Limb (tissue), 2 donors: ENCODE data around the gene JUP.
"Not testable (repeated sequence)": the region's sequence is repeated elsewhere in the genome, so short reads cannot be mapped to it uniquely, and the experiment has no call there.

ENCODE experiments used
- DNase-seq, 2 donors: peaks; one replicate each; pipeline ENCODE4 v3.0.0-alpha.2; 2016; ENCODE audit errors: extremely low spot score in 2 of 2

The JUP gene

DNA sequence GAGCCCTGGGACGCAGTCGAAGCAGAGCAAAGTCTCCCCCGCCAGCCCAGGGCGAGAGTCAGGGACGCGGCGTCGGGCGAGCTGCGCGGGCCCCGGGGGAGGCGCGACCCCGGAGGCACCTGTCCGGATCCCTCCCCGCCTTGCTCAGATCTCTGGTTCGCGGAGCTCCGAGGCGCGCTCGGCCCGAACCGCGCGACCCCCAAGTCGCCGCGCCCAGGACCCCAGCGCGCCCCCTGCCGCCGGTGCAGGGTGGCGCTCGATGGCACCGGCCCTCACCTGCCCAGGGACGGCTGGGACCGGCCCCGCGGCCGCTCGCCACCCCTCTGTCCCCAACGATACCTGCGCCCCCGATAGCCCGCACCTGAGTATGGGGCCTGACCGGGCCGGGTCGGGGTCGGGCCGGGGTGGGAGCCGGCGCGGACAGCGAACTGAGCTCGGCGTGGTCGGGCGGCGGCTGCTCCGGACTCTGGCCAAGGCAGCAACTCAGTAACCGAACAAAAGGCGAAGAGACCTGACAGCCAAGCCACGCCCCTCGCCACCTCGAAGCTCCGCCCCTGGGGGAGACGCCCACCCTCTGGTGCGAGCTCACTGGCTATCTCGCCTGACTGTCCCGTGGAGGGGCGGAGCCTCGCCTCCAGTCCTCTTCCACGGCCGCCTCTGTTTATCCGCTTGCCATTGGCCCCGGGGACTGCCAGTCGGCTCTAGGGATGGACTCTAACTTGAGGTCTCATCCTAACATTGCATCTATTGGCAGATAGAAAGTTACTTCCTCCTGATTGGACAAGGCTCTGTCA, at the start of gene JUP:
Gene JUP (minus strand): TSS at position 485 of the 794 bp plus-strand sequence. CDS start 14,857 bp downstream, outside the sequence.
- peak; percentile 95 to 99 for DNase-seq

DNA sequence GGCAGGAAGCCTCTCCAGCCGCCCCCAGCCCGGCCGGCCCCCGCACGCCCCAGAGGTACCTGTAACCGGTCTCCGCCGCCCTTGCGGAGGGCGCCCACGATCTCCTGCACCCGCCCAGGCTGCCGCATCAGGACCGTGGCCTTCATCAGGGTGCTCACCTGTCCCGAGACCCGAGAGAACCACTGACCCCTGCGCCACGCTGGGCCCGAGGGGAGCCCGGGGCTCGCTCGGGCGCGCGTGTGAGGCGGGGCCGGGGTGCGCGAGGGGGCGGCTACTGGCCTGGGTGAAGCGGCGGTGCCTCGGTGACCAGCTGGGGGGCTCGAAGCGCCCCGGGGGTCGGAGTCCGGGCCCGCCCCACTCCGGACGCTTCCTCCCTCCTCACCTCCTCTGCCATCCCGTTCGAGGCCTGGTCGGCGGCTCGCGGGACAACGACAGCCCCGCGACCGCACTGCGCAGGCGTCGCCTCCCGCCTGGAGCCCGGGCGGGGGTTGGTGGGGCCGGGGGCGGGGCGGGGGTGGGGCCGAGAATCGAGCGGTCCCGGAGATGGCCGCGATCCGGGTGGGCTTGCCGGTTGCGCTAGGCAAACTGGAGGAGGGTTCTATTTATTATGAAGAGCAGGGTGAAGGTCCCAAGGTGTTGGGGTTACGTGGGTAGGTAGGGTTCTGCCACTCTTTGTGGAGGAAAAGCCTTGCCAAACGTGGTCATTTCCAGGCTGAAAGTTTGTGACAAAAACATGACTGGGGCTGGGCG, 49.5 kb upstream of the JUP start, which contains the start of gene NT5C3B:
Gene NT5C3B (minus strand): TSS at position 433 of the 750 bp plus-strand sequence. CDS start 39 bp downstream, at position 394.
- DNase-seq, result peak; percentile 61 to 88

DNA sequence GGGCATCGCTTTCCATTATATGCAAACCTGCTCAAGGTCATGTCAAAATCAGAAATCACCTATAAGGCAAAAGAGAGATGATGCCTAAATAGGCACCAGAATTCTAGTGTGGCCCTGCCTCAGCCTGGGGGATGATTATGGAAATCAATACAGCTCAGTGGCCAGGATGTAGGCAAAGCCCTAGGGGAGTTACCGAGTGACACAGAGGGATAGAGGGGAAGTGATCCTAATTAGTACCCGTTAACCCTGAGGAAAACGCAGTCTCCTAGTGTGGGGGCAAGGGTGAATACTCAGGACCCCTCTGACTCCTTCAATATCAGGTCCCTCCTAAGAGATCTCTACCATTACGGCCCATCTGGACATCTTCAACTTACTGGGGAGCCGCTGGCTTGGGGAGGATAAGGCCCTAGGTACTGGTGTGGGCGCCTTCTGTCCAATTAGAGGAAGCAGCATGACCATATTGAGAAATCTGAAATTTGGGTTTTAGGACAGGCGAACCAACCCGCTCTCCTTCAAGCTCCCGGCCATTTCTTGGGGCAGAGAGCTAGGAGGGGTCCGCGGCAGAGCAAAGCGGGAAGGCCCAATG, 48.8 kb upstream of the JUP start:
- no peak for DNase-seq

DNA sequence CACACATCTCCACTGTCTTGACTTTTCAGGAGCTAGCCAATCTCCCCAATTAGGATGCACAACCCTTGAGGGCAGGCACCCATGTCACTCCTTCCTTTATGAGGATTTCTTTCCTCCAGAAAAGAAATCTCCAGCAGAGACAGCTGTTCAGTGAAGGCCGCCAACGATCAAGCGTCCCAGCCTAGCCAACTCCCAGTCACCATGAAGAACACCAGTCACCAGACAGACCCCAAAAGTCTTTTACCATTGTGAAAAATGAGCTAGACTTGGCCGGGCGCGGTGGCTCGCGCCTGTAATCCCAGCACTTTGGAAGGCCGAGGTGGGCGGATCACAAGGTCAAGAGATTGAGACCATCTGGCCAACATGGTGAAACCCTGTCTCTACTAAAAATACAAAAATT, 43.5 kb upstream of the JUP start:
- DNase-seq, result not testable (repeated sequence)

DNA sequence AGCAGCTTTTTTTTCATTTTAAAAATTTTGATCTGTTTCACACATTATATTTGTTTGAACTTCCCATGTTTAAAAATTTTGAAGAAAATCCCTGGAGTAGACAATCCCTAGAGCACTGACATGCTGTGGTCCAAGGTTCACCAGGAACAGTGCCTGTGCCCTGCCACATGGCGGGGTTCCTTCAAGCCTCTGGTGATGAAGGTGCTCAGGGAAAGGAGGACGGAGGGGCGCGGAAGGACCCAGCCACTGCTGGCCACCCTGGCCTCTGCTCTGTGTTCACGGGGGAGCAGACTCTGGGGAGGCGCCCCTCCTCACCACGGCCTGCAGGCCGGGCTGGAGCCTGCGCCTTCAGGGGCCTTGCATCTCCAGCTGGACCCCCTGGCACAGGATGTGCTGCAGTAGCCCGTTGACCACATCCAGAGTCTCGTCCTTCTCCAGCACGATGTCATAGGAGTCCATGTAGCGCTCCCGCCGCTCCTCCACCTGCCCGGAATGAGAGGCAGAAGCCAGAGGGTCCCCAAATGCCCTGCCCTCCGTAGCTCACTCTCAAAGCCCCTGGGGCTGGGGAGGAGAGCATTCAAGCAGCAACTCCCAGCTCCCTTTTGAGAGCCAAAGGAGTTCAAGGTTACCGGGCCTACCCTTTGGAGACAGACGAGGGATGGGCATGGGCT, 38.8 kb upstream of the JUP start:
- DNase-seq, result no peak

DNA sequence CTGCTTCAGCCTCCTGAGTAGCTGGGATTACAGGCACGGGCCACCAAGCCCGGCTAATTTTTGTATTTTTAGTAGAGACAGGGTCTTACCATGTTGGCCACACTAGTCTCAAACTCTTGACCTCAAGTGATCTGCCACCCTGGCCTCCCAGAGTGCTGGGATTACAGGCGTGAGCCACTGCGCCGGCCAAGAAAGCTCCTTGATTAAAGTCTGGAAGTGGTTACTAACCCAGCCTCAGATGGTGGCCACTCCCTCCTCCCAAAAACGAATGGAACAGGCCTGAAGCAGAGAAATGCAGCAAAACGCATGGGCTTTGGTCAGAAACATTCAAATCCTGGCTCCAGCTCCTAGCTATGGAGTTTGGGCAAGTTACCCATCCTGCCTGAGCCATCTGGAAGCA, 37.6 kb upstream of the JUP start:
- DNase-seq, result no peak

DNA sequence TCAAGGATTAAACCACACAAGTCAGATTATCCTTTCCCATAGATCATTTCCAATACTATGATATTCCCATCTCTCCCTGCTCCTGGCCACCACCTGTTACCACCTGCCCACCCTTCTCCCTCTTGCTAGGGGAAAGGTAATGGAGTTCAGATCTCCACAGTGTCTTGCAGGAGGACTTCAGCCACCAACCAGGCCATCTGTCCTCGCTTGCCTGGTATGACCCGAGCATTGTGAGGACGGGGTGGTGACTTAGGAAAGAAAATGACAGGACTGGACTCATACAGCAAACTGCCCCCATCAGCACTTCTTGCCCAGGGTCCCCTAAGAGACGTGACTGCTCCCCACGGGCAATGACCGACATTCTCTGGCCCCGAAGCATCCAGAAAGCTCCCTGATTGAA, 37.1 kb upstream of the JUP start:
- DNase-seq, result no peak

DNA sequence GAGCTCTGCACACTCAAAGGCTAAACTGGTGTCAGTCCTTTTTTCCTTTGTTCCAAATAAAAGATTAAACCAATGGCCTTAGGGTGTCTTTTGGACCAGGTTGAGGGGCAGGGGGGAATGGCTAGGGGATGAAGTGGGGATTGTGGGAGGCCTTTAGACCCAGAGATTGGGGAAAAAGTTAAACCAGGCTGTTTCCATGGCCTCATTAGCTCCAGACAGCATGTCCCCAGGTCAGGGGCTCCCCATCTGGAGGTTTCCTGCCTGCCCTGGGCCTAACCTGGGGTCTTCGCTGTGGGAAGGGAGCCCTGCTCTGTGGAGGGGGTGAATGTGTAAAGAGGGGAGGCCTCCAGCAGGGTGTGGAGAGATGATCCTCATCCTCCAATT, 36.6 kb upstream of the JUP start:
- DNase-seq, result no peak

DNA sequence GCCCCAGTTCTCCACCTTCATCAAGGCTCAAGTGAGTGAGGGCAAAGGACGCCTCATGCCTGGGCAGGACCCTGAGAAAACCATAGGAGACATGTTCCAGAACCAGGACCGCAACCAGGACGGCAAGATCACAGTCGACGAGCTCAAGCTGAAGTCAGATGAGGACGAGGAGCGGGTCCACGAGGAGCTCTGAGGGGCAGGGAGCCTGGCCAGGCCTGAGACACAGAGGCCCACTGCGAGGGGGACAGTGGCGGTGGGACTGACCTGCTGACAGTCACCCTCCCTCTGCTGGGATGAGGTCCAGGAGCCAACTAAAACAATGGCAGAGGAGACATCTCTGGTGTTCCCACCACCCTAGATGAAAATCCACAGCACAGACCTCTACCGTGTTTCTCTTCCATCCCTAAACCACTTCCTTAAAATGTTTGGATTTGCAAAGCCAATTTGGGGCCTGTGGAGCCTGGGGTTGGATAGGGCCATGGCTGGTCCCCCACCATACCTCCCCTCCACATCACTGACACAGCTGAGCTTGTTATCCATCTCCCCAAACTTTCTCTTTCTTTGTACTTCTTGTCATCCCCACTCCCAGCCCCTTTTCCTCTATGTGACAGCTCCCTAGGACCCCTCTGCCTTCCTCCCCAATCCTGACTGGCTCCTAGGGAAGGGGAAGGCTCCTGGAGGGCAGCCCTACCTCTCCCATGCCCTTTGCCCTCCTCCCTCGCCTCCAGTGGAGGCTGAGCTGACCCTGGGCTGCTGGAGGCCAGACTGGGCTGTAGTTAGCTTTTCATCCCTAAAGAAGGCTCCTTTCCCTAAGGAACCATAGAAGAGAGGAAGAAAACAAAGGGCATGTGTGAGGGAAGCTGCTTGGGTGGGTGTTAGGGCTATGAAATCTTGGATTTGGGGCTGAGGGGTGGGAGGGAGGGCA, 36.0 kb upstream of the JUP start:
- DNase-seq, result no peak

DNA sequence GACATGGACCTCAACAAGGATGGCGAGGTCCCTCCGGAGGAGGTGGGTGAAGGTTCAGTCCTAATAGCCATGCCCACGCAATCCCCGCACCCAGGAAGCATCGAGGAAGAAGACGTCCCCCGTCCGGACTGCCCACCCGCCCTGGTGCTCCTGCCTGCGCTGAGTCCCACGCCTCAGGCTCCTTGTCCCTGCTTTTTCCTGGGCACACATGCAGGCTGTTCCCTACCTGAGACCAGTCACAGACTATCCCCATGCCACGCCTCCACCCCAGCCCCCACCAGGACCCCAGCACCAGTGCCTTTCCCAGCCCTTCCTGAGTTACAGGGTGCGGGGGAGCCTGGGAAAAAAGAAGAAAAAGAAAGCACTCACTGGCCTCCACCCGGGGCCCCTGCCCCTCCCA, 35.3 kb upstream of the JUP start:
- DNase-seq, result no peak

DNA sequence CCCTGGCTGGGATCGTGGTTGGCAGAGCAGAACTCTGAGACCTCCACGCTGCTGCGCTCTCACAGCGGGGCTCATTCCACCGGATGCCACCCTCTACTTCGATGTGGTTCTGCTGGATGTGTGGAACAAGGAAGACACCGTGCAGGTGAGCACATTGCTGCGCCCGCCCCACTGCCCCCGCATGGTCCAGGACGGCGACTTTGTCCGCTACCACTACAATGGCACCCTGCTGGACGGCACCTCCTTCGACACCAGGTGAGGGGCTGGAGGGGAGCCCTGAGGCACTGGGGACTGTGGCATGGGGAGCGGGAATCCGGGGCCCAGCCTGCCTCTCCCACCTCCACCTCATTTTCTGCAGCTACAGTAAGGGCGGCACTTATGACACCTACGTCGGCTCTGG, 31.5 kb upstream of the JUP start:
- DNase-seq, result no peak

DNA sequence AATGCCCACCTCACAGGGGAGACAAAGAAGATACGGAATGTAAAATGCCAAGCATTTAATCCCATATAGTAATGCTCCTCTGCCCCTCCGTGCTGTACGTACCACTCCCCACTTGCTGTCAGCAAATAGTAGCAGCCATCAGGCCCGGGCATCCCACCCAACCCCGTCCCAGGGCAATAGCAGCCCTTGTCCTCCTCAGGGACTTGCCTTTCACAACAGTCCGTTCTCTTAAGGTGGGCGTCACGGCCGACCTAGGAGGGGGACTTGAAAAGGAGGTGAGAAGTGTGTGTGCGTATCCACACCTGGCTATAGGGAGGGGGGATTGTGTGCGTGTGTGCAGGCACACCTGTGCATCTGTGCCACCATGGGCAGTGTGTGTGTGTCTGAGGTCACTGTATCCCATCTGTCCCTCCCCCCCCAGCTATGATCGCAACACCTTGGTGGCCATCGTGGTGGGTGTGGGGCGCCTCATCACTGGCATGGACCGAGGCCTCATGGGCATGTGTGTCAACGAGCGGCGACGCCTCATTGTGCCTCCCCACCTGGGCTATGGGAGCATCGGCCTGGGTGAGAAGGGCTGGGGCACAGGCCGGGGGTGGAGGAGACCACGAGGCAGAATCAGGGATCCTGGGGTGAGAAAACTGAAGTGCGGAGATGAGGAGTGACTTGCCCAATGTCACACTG, 30.3 kb upstream of the JUP start:
- DNase-seq, result no peak

DNA sequence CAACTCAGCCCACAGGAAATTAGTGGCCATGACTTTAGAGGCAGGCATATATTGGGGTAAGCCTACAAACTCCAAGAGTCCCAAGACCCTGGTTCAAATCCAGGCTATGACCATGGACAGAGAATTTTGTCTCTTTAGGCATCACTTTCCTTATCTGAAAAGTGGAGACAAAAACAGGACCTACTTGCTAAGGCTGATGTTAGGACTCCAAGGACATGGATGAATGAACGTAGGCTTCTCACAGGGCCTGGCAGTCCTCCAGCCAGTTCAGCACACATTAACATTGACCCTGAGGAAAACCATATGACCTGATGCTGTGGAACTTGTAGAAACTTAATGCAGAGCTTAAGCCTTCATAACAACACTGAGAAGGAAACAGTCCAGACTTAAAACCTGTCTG, 27.7 kb upstream of the JUP start:
- DNase-seq, result no peak

DNA sequence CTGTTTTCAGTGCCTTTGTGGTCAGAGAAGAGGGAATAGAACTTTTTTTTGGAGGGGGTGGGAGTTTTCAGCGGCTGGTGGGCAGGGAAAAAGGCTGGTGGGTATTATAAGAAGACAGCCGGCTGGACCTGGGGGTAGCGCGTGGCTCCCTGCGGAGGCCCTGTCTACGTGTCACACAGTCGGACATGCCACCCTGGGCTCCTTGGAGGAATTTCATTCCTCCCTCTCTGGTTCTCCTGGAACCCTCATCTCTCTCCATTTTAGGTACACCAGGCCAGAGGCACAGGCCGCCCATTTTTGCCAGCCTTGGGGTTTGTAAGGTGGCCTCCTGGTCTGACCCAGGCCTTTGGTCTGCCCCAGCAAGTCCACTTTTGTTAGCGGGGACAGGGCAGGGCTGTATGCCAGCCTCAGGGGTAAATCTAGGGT, 27.2 kb upstream of the JUP start:
- DNase-seq, result no peak

DNA sequence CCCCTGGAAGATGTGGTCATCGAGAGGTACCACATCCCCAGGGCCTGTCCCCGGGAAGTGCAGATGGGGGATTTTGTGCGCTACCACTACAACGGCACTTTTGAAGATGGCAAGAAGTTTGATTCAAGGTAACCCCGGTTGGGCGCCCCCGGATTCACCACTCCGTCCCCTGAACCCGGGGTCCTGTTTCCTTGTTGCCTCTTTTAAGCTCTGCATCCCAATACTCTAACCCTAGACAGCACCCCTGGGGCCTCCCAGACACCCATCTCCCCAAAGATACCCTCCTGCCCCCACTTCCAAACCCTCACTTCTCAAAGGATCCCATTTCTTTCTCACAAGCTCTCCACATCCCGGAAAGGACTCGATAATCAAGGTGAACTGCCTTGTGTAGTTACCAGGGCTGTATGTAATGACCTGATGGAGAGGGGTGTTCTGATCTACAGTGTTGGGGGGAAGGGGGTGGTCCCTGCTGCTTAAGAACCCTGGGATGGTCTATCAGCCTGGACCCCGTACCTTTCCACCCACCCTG, 26.7 kb upstream of the JUP start:
- DNase-seq, result no peak

DNA sequence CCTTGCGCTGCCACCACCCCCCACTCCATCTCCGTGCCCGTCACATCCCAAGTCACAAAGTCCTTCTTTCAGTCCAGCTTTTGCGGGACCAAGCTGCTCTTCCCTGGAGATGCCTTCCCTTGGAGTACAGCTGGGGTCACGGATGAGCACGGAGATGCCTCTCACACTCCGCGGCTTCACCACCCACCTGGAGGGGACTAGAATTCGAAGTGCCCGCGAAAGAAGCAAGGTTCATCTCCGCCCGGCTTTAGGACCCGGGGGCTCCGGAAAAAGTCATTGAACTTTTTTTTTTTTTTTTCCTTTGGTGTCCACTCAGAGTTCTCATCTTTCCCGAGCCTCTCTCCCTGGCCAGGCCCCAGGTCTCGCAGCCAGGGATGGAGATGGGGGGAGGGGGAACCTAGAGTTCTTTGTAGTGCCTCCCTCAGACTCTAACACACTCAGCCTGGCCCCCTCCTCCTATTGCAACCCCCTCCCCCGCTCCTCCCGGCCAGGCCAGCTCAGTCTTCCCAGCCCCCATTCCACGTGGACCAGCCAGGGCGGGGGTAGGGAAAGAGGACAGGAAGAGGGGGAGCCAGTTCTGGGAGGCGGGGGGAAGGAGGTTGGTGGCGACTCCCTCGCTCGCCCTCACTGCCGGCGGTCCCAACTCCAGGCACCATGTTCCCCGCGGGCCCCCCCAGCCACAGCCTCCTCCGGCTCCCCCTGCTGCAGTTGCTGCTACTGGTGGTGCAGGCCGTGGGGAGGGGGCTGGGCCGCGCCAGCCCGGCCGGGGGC, 26.1 kb upstream of the JUP start, which contains the start of gene FKBP10:
Gene FKBP10 (plus strand): TSS at position 624 of the 771 bp plus-strand sequence. CDS start 31 bp downstream, at position 655.
- peak; percentile 89 to 94 for DNase-seq

DNA sequence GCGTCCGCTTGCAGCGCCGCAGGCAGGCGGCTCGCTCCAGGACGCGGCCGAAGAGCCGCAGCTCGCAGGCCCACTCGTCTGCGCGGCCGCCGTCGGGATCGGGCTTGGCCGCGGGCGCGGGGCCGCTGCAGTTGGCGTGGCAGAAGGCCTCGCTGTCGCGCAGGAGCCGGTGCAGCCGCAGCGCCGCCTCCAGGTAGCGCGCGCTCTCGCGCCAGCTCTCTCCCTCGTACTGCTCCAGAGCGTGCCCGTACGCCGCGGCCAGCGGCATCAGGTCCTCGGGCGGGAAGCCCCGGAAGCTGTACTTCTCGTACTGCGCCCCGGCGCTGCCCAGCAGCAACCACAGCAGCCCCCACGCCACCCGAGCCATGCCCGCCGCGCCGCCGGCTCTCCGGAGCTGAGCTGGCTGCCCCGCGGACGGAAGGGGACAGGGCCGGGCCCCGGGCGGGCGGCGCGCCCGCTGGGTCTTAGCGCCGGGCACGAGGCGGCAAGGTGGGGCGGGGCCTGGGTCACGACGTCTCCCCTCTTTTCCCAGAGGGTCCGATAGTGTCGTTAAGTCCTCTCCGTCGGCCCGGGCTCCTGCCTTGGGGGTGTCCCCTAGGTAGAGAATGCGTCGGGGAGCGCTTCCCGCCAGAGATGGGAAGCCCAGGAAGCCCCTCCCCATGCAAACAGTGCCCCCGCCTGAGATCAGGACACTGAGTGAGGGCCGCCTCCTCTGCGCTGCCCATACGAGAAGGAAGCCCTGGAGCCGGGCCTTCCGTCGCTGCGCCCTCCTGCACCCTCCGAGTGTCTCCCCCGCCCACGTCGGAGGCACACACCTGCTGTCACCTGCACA, 25.3 kb upstream of the JUP start, which contains the start of gene P3H4:
Gene P3H4 (minus strand): TSS at position 401 of the 832 bp plus-strand sequence. CDS start 34 bp downstream, at position 367.
- peak; percentile 74 to 91 for DNase-seq
